HepG2 (cell line): ENCODE data around the gene PLXDC2. TPM values are rescaled to one million over a fixed set of nuclear protein-coding genes. Genes with fewer than 3 reads are reported as not detected.

Source experiments
- ATAC-seq: fragments of 200-7000 bp; cut with Tn5 transposase; 3 replicates; pipeline ENCODE4 v1.9.1; 2020; ENCODE audit warnings: mild to moderate bottlenecking, moderate library complexity
- BruUV-seq: library from RNA; stranded (reverse); fragments of 400-500 nt; replicated peaks from 2 replicates; lab custom pipeline; 2021; lab: Mats Ljungman, UMichigan
- CTCF ChIA-PET: fragments of 300-600 bp; formaldehyde crosslinking; extraction: SDS; loops from one replicate; lab custom pipeline; 2021; ENCODE audit warnings: low total read pairs, inconsistent platforms, low intra/inter-chr PET ratio; lab: Yijun Ruan, JAX
- POLR2A ChIA-PET: fragments of 350-600 bp; sonication (Branson Sonifier 250); formaldehyde crosslinking; loops from one replicate; lab custom pipeline; 2020; ENCODE audit warnings: antibody characterized with exemption, inconsistent platforms; lab: Yijun Ruan, JAX
- DNase-seq: peaks from one replicate; pipeline ENCODE4 v3.0.0-alpha.2; 2015; ENCODE audit warnings: low spot score
- FAIRE-seq: peaks from 3 replicates; lab custom pipeline; 2011; peaks lifted over from hg19 to GRCh38; lab: Jason Lieb, UNC
- H2AFZ ChIP-seq: one replicate; pipeline ENCODE4 v1.6.1; 2011; ENCODE audit warnings: low read length, inconsistent platforms
- H3K27ac ChIP-seq: fragments of 300-600 bp; 3 replicates; pipeline ENCODE4 v1.8.0; 2011; ENCODE audit warnings: mixed run types, mild to moderate bottlenecking, mixed read lengths, low read length, inconsistent platforms; ENCODE audit not compliant: insufficient read depth; ENCODE audit errors: extremely low read length
- H3K27me3 ChIP-seq, 2 experiments: fragments of 200-600 bp in 1 of 2; 2 replicates in 1 of 2; 3 replicates in 1 of 2; pipeline versions ENCODE4 v1.6.0 to v1.8.0; 2011; ENCODE audit warnings: low read length in 2 of 2, mild to moderate bottlenecking in 2 of 2, moderate library complexity in 2 of 2, inconsistent platforms in 1 of 2; ENCODE audit not compliant: insufficient read depth in 2 of 2, control insufficient read depth in 1 of 2
- H3K36me3 ChIP-seq, 2 experiments: fragments of 200-600 bp in 1 of 2; replicated peaks in 1 of 2; 2 replicates in 1 of 2; 3 replicates in 1 of 2; pipeline versions ENCODE4 v1.5.1 to v1.8.0; 2011; ENCODE audit warnings: low read length in 2 of 2, inconsistent platforms in 1 of 2; ENCODE audit not compliant: insufficient read depth in 2 of 2, control insufficient read depth in 1 of 2
- H3K4me1 ChIP-seq: 2 replicates; pipeline ENCODE4 v1.5.1; 2012; ENCODE audit warnings: low read length, inconsistent platforms; ENCODE audit not compliant: insufficient read depth
- H3K4me2 ChIP-seq: 2 replicates; pipeline ENCODE4 v1.6.0; 2011; ENCODE audit warnings: low read depth, low read length, inconsistent platforms
- H3K4me3 ChIP-seq, 3 experiments: fragments of 200-600 bp in 1 of 3; sonication (generic), shearing (Covaris generic) in 1 of 3; replicated peaks in 1 of 3; 2 replicates each; pipeline ENCODE4 v1.5.1; 2011 to 2016; ENCODE audit warnings: low read length in 3 of 3, inconsistent platforms in 2 of 3, low read depth in 2 of 3, mild to moderate bottlenecking in 2 of 3, control low read depth in 1 of 3, mixed read lengths in 1 of 3; ENCODE audit not compliant: insufficient read depth in 1 of 3
- H3K79me2 ChIP-seq: one replicate; pipeline ENCODE4 v1.6.1; 2011; ENCODE audit warnings: low read length, inconsistent platforms; ENCODE audit not compliant: insufficient read depth
- H3K9ac ChIP-seq: 2 replicates; pipeline ENCODE4 v1.6.0; 2011; ENCODE audit warnings: mild to moderate bottlenecking, low read depth, low read length, inconsistent platforms; ENCODE audit not compliant: insufficient read depth
- H3K9me3 ChIP-seq: 2 replicates; pipeline ENCODE4 v1.5.1; 2012; ENCODE audit warnings: mild to moderate bottlenecking, low read length
- H4K20me1 ChIP-seq: 2 replicates; pipeline ENCODE4 v1.6.0; 2011; ENCODE audit warnings: inconsistent platforms, mild to moderate bottlenecking, low read length, moderate library complexity; ENCODE audit not compliant: insufficient read depth
- CREM ChIP-seq, 2 experiments: sonication (generic) in 1 of 2; formaldehyde crosslinking in 1 of 2; IDR thresholded peaks; 2 replicates each; pipeline versions ENCODE4 v1.4.0 to v1.6.1; 2016 to 2020; ENCODE audit warnings: antibody characterized with exemption in 1 of 2, mild to moderate bottlenecking in 1 of 2, missing genetic modification reagents in 1 of 2
- EZH2 ChIP-seq: conservative IDR thresholded peaks from 2 replicates; pipeline ENCODE4 v1.6.1; 2012; ENCODE audit warnings: mild to moderate bottlenecking, low read depth, low read length, moderate library complexity
- FOXA1 ChIP-seq, 2 experiments: fragments of 450-650 bp in 1 of 2; sonication (generic) in 1 of 2; formaldehyde crosslinking in 1 of 2; IDR thresholded peaks; 2 replicates each; pipeline versions ENCODE4 v1.4.0 to v1.6.1; 2016 to 2020; ENCODE audit warnings: missing genetic modification reagents in 1 of 2
- HNRNPH1 ChIP-seq: fragments of 200-400 bp; formaldehyde crosslinking; optimal IDR thresholded peaks from 2 replicates; pipeline ENCODE3; 2017; ENCODE audit warnings: mild to moderate bottlenecking, low read depth, low read length
- KDM6A ChIP-seq: IDR thresholded peaks from 2 replicates; pipeline ENCODE4 v1.6.1; 2016; ENCODE audit warnings: low read depth
- PRPF4 ChIP-seq: fragments of 200-400 bp; formaldehyde crosslinking; IDR thresholded peaks from 2 replicates; pipeline ENCODE4 v1.6.1; 2016; ENCODE audit warnings: low read length, low read depth; ENCODE audit not compliant: poor library complexity, severe bottlenecking
- RFX5 ChIP-seq: IDR thresholded peaks from 2 replicates; pipeline ENCODE4 v1.6.1; 2011; ENCODE audit warnings: low read depth, low read length, improper control_type of control experiment
- SP1 ChIP-seq, 2 experiments: fragments of 450-650 bp in 1 of 2; sonication (generic) in 1 of 2; formaldehyde crosslinking in 1 of 2; IDR thresholded peaks; 2 replicates each; pipeline versions ENCODE4 v1.4.0 to v1.6.1; 2016 to 2020; ENCODE audit warnings: missing genetic modification reagents in 1 of 2
- ZNF354B ChIP-seq: sonication (generic); formaldehyde crosslinking; IDR thresholded peaks from 2 replicates; pipeline ENCODE4 v1.8.0; 2022; ENCODE audit warnings: mild to moderate bottlenecking, missing genetic modification reagents
- ZNF382 ChIP-seq: sonication (generic); formaldehyde crosslinking; IDR thresholded peaks from 2 replicates; pipeline ENCODE4 v1.5.0; 2020; ENCODE audit warnings: missing genetic modification reagents, mild to moderate bottlenecking, borderline replicate concordance
- ZNF431 ChIP-seq: sonication (generic); formaldehyde crosslinking; IDR thresholded peaks from 2 replicates; pipeline ENCODE4 v1.9.0; 2022; ENCODE audit warnings: missing genetic modification reagents, low read depth, mild to moderate bottlenecking, borderline replicate concordance
- ZNF687 ChIP-seq: sonication (generic); formaldehyde crosslinking; IDR thresholded peaks from 2 replicates; pipeline ENCODE4 v1.5.1; 2020; ENCODE audit warnings: mild to moderate bottlenecking, missing genetic modification reagents, moderate library complexity
- ZNF749 ChIP-seq: sonication (generic); formaldehyde crosslinking; IDR thresholded peaks from 2 replicates; pipeline ENCODE4 v1.8.0; 2022; ENCODE audit warnings: mild to moderate bottlenecking, missing genetic modification reagents, moderate library complexity, borderline replicate concordance
- WGBS: methylation state at CpG from one replicate; pipeline ENCODE4 v1.1.6; 2017; ENCODE audit warnings: low lambda C conversion rate; 5-methylcytosine and 5-hydroxymethylcytosine counted together
- in situ Hi-C: cut with HindIII; loops from 2 replicates; pipeline ENCODE4 v1.10.0; 2017; ENCODE audit warnings: low pct_unique_long_range_greater_than_20kb; ENCODE audit not compliant: extremely low pct_ligation_motif_present
- intact Hi-C: fragments of 100-400 bp; cut with micrococcal nuclease; formaldehyde crosslinking; loops from one replicate; pipeline ENCODE4 v1.10.0; 2022; ENCODE audit not compliant: unreplicated experiment
- polyA plus RNA-seq, 8 experiments: library from polyadenylated mRNA; depleted of rRNA in 3 of 8; stranded (reverse) in 7 of 8; unstranded in 1 of 8; fragments of >200 nt; fragmentation: Illumina TruSeq in 4 of 8; extraction: Trizol in 4 of 8; gene quantifications; 2 replicates each; pipeline versions ENCODE4 v1.2.1 to v1.2.3, GENCODE V29; 2011 to 2016; ENCODE audit warnings: low read depth in 4 of 8, missing spikeins in 1 of 8, mixed read lengths in 1 of 8; ENCODE audit not compliant: insufficient read depth in 1 of 8
- total RNA-seq, 5 experiments: library from RNA; depleted of rRNA; stranded (reverse); fragments of >200 nt; fragmentation: Illumina TruSeq; extraction: Trizol; gene quantifications; 2 replicates each; pipeline ENCODE4 v1.2.3, GENCODE V29; 2016; ENCODE audit warnings: low read depth in 1 of 5

The PLXDC2 gene
- total and polyA plus RNA-seq, 2 of the 13 experiments (the other 11 are each of a cell fraction or from before 2014, with no cell fraction given) = 2.1 to 2.4 TPM

- no peak overlapping the region for H3K27ac ChIP-seq
- H3K79me2 ChIP-seq = no peaks in the 10 kb centered on the region
- H3K27me3 ChIP-seq = no peaks in the 10 kb centered on the region
- no peak overlapping the region for H3K4me3 ChIP-seq
- TF ChIP-seq ZNF749 (no peak), CREM (IDR thresholded peaks at IDR 0.05) (no peak), CREM (CRISPR knock-in tag; IDR thresholded peaks at IDR 0.05) (no peak), RFX5 (no peak), ZNF354B (CRISPR knock-in tag) (no peak), ZNF431 (no peak), KDM6A (CRISPR knock-in tag) (no peak), SP1 (IDR thresholded peaks at IDR 0.05) (no peak), SP1 (CRISPR knock-in tag; IDR thresholded peaks at IDR 0.05) (no peak), ZNF687 (CRISPR knock-in tag) (no peak), FOXA1 (IDR thresholded peaks at IDR 0.05) (no peak), FOXA1 (CRISPR knock-in tag; IDR thresholded peaks at IDR 0.05) (no peak), HNRNPH1 (no peak), EZH2 (no peak), PRPF4 (no peak), ZNF382 (no peak)
- no peaks in the 10 kb centered on the region for H3K36me3 ChIP-seq
- POLR2A ChIA-PET = no interaction called here
- no peaks in the 10 kb centered on the region for H3K9me3 ChIP-seq
- H3K9ac ChIP-seq = no peak overlapping the region
- DNase-seq = no peak
- WGBS = 55% methylated on average over 3 of the region's 3 CpGs
- H2AFZ ChIP-seq = no peak overlapping the region
- BruUV-seq = no TSS peak
- FAIRE-seq = no peak
- H3K4me1 ChIP-seq = no peaks in the 10 kb centered on the region
- CTCF ChIA-PET = no interaction called here
- in situ Hi-C loops = no loop called here
- intact Hi-C loops = no loop called here
- H4K20me1 ChIP-seq = no peaks in the 10 kb centered on the region
- no peak overlapping the region for H3K4me2 ChIP-seq
- ATAC-seq = no peak
These were observed 437.8 kb downstream of the PLXDC2 start for GRCh38 chr10:20254078-20254477.
